ENCODE measurements around the gene PSG3.
"Not testable (repeated sequence)": the region's sequence is repeated elsewhere in the genome, so short reads cannot be mapped to it uniquely, and the experiment has no call there.

PSG3 gene

GRCh38 chr19:42693760-42694350, 46.4 kb downstream of the PSG3 start:
- peak; percentile 70 for DNase-seq

GRCh38 chr19:42683917-42684513, 56.3 kb downstream of the PSG3 start:
- peak; percentile 46 for DNase-seq

- DNase-seq: not testable (repeated sequence)
Observed at GRCh38 chr19:42676326-42676725, 64.0 kb downstream of the PSG3 start.

GRCh38 chr19:42674549-42674948, 65.7 kb downstream of the PSG3 start:
- DNase-seq: not testable (repeated sequence)

Measured in DMS53 (cell line).